HG03097 (cell line): ENCODE measurements around the gene NFATC3.
"Not testable (repeated sequence)": the region's sequence is repeated elsewhere in the genome, so short reads cannot be mapped to it uniquely, and the experiment has no call there.

Experiments used
- ATAC-seq: cut with Tn5 transposase; IDR thresholded peaks from one replicate; pipeline ENCODE4 v1.9.1; 2021; ENCODE audit not compliant: unreplicated experiment, low FRiP score

Gene NFATC3

GRCh38 chr16:68115851-68116250 lies 30.7 kb downstream of the NFATC3 start:
- no peak for ATAC-seq

- no peak for ATAC-seq
Observed at GRCh38 chr16:68116256-68116867, 31.2 kb downstream of the NFATC3 start.

GRCh38 chr16:68117884-68118283 lies 32.7 kb downstream of the NFATC3 start:
- no peak for ATAC-seq

GRCh38 chr16:68118954-68119353 lies 33.8 kb downstream of the NFATC3 start:
- ATAC-seq: not testable (repeated sequence)

- not testable (repeated sequence) for ATAC-seq
Observed at GRCh38 chr16:68120496-68120895, 35.3 kb downstream of the NFATC3 start.

- ATAC-seq: peak; percentile 62
Observed at GRCh38 chr16:68126395-68126794, 41.2 kb downstream of the NFATC3 start.

GRCh38 chr16:68128577-68129305 lies 43.6 kb downstream of the NFATC3 start:
- no peak for ATAC-seq

GRCh38 chr16:68130520-68130919 lies 45.4 kb downstream of the NFATC3 start:
- ATAC-seq: no peak

GRCh38 chr16:68131813-68132706 lies 46.9 kb downstream of the NFATC3 start:
- no peak for ATAC-seq

GRCh38 chr16:68133000-68133399 lies 47.8 kb downstream of the NFATC3 start:
- ATAC-seq: not testable (repeated sequence)

- no peak for ATAC-seq
Observed at GRCh38 chr16:68134644-68135043, 49.5 kb downstream of the NFATC3 start.

GRCh38 chr16:68136515-68136914 lies 51.3 kb downstream of the NFATC3 start:
- no peak for ATAC-seq

- ATAC-seq: no peak
Observed at GRCh38 chr16:68144008-68144407, 58.8 kb downstream of the NFATC3 start.

- no peak for ATAC-seq
Observed at GRCh38 chr16:68146585-68146984, 61.4 kb downstream of the NFATC3 start.

GRCh38 chr16:68147444-68147843 lies 62.3 kb downstream of the NFATC3 start:
- ATAC-seq: no peak

- ATAC-seq: no peak
Observed at GRCh38 chr16:68149596-68149995, 64.4 kb downstream of the NFATC3 start.

GRCh38 chr16:68155425-68155824 lies 70.3 kb downstream of the NFATC3 start:
- no peak for ATAC-seq

GRCh38 chr16:68162413-68162812 lies 77.2 kb downstream of the NFATC3 start:
- ATAC-seq: no peak

GRCh38 chr16:68163275-68163674 lies 78.1 kb downstream of the NFATC3 start:
- not testable (repeated sequence) for ATAC-seq

GRCh38 chr16:68166264-68166663 lies 81.1 kb downstream of the NFATC3 start:
- ATAC-seq: no peak

GRCh38 chr16:68179196-68179795 lies 94.1 kb downstream of the NFATC3 start:
- ATAC-seq: no peak
